HG03469 (cell line): ENCODE results near the gene TUBB8.
"Not testable (repeated sequence)": the region's sequence is repeated elsewhere in the genome, so short reads cannot be mapped to it uniquely, and the experiment has no call there.

ENCODE experiments used
- ATAC-seq: cut with Tn5 transposase; IDR thresholded peaks from one replicate; pipeline ENCODE4 v1.9.1; 2021; ENCODE audit warnings: mild to moderate bottlenecking, moderate library complexity, moderate number of reproducible peaks; ENCODE audit not compliant: unreplicated experiment

TUBB8 gene

DNA sequence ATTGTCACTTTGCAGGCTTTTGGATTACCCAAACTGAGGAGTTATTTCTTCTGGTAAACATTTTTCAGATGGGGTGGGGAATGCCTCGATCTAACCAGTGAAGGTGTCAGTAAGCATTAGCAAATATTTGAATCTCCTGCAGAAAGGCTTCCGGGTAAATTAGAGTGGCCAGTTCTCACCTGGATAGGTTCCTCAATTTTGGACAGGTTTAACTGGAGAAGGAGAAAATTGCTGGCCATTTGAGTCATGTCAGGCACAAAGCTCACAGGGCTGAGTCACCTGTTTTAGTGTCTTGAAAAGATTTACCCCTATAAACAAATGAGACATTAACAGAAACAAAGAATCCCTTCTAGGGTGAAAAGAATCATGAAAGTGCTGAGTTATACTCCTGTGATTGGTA lies 830 bp upstream of the TUBB8 start:
- not testable (repeated sequence) for ATAC-seq

DNA sequence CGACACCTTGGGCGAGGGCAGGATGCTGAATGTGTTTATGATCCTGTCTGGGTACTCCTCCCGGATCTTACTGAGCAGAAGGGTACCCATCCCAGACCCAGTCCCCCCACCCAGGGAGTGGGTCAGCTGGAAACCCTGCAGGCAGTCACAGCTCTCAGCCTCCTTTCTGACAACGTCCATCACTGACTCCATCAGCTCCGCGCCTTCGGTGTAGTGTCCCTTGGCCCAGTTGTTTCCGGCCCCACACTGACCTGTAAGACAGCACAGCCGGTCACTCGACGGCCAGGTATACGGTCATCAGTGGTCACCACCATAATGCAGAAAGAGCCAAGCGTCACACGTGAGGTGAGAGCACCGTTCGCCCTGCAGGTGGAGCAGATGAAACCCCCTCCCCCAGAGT lies 1.2 kb downstream of the TUBB8 start:
- ATAC-seq: not testable (repeated sequence)

DNA sequence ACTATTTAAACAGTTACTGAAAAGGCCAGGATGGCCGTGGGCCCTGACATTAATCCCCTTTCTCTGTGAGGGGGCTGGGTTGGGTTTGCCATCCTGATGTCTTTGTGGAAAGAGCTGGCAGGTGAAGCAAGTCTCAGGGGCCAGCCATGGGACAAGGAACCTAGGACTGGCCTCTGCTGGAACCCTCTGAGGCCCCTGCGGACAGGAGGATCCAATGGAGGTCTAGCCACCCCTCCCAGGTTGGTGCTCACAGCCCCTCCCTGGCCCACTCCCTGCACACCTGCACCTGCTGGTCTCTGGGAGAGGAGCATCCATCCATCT lies 35.8 kb downstream of the TUBB8 start:
- ATAC-seq: not testable (repeated sequence)

DNA sequence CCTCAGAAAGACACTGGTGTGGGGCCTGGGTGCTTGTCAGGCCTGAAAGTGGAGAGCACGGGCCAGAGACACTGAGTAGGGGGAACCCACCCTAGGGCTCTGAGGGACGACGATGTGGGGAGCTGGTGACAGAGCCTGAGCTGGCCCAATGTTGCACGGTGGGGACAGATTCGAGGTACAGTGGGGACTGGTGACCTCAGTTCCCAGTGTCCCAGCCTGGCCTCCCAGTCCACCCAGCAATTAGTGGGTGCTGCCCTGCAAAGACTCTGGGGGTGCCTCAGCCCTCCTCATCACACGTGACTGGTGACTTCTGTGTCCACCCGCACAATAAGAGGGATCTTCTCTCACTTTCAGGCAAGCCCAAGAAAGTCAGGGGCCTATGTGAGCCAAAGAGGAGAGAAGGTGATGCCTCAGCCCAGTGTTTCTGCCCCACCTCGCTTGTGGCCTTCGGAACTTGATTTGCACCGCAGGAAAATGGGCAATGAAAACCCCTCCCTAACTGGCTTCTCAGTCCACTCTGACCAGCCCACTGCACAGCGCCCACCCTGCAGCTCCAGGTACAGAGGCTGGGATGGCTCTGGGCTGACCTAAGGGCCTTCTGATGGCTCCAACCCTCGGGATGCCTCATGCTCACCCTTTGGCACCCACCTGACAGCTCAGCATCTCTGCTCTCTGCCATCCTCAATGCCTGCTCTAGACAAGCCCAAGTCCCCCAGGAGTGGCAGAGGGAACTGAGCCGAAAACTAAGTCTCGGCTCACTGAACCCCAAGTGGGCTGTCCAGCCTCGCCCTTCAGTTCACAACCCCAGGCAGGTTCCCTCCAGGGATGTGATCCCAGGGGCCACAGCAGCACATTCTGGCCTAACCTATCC lies 36.4 kb downstream of the TUBB8 start:
- ATAC-seq: not testable (repeated sequence)

DNA sequence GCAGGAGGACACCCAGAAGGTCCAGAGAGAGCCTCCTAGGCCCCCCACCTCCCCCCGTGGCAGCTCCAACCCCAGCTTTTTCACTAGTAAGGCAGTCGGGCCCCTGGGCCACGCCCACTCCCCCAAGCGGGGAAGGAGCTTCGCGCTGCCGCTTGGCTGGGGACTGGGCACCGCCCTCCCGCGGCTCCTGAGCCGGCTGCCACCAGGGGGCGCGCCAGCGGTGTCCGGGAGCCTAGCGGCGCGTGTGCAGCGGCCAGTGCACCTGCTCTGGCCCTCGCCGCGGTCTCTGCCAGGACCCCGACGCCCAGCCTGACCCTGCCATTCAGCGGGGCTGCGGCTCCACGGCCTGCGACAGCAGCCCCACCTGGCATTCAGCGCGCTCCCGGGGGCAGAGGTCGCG lies 37.8 kb downstream of the TUBB8 start:
- not testable (repeated sequence) for ATAC-seq

DNA sequence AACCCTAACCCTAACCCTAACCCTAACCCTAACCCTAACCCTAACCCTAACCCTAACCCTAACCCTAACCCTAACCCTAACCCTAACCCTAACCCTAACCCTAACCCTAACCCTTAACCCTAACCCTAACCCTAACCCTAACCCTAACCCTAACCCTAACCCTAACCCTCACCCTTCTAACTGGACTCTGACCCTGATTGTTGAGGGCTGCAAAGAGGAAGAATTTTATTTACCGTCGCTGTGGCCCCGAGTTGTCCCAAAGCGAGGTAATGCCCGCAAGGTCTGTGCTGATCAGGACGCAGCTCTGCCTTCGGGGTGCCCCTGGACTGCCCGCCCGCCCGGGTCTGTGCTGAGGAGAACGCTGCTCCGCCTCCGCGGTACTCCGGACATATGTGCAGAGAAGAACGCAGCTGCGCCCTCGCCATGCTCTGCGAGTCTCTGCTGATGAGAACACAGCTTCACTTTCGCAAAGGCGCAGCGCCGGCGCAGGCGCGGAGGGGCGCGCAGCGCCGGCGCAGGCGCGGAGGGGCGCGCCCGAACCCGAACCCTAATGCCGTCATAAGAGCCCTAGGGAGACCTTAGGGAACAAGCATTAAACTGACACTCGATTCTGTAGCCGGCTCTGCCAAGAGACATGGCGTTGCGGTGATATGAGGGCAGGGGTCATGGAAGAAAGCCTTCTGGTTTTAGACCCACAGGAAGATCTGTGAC lies 38.7 kb downstream of the TUBB8 start:
- not testable (repeated sequence) for ATAC-seq
